ENCODE measurements around the gene PSMB5.

GRCh38 chr14:22994762-22995275 lies 39.9 kb downstream of the PSMB5 start:
- TF ChIP-seq CTCF (IDR thresholded peaks at IDR 0.05; ENCODE audit: low read depth, low read length) (peak; percentile 72), EZH2phosphoT487 (IDR thresholded peaks at IDR 0.05; ENCODE audit: low read depth) (no peak)
